Kidney (tissue), 14 donors: ENCODE data around the gene CBFA2T3. TPM values are rescaled to one million over a fixed set of nuclear protein-coding genes. Genes with fewer than 3 reads are reported as not detected.

ENCODE experiments used
- DNase-seq, 5 donors: peaks; one replicate each; pipeline ENCODE4 v3.0.0-alpha.2; 2013 to 2020
- FAIRE-seq: peaks from 2 replicates; lab custom pipeline; 2012; peaks lifted over from hg19 to GRCh38; lab: Jason Lieb, UNC
- H3K27ac ChIP-seq, 2 donors: one replicate each; pipeline ENCODE4 v1.7.0; 2013; ENCODE audit warnings: low read depth in 2 of 2, low read length in 2 of 2, inconsistent platforms in 1 of 2
- H3K27me3 ChIP-seq: one replicate; pipeline ENCODE4 v1.7.1; 2013; ENCODE audit warnings: low read length, inconsistent platforms; ENCODE audit not compliant: control insufficient read depth, insufficient read depth
- H3K36me3 ChIP-seq, 3 donors: one replicate each; pipeline versions ENCODE4 v1.7.0 to v1.7.1; 2013; ENCODE audit warnings: low read length in 3 of 3, control low read depth in 1 of 3, inconsistent platforms in 1 of 3; ENCODE audit not compliant: insufficient read depth in 3 of 3, control insufficient read depth in 2 of 3
- H3K4me1 ChIP-seq, 3 donors: one replicate each; pipeline versions ENCODE4 v1.7.0 to v1.7.1; 2013; ENCODE audit warnings: low read length in 3 of 3, inconsistent platforms in 1 of 3, low read depth in 1 of 3; ENCODE audit not compliant: control insufficient read depth in 2 of 3, insufficient read depth in 2 of 3
- H3K4me3 ChIP-seq, 3 donors: one replicate each; pipeline versions ENCODE4 v1.7.0 to v1.8.1; 2013; ENCODE audit warnings: low read length in 3 of 3, control low read depth in 1 of 3, inconsistent platforms in 1 of 3
- H3K9ac ChIP-seq, 3 donors: one replicate each; pipeline versions ENCODE4 v1.7.0 to v1.7.1; 2013; ENCODE audit warnings: low read length in 3 of 3, control low read depth in 1 of 3, inconsistent platforms in 1 of 3
- H3K9me3 ChIP-seq, 3 donors: one replicate each; pipeline versions ENCODE4 v1.7.0 to v1.7.1; 2013; ENCODE audit warnings: low read length in 3 of 3, control low read depth in 1 of 3, inconsistent platforms in 1 of 3; ENCODE audit not compliant: control insufficient read depth in 2 of 3, insufficient read depth in 1 of 3
- intact Hi-C: fragments of 100-400 bp; cut with DNase I; formaldehyde crosslinking; loops from one replicate; pipeline ENCODE4 v1.11.1; 2022
- polyA plus RNA-seq: library from polyadenylated mRNA; stranded (reverse); fragments of 350-450 nt; fragmentation: Illumina TruSeq; extraction: RNeasy Lipid Tissue Mini Kit (QIAGEN cat#74804); gene quantifications from one replicate; pipeline ENCODE4 v1.2.3, GENCODE V29; 2014; ENCODE audit warnings: low read depth, low replicate concordance; ENCODE audit not compliant: insufficient read depth
- total RNA-seq: library from RNA; stranded (reverse); fragmentation: NEBNext Ultra II Directional; extraction: Animal tissue kit (Norgen Biotek cat#: 25700); gene quantifications from one replicate; pipeline ENCODE4 v1.2.1, GENCODE V29; 2021
- TF ChIP-seq, protein P1 (sequence below): IDR thresholded peaks from 3 replicates; pipeline ENCODE4 v1.5.1; 2012; ENCODE audit warnings: mild to moderate bottlenecking, moderate library complexity, borderline replicate concordance; ENCODE audit not compliant: insufficient read depth; ENCODE audit errors: extremely low read depth
- donor health status: control.
- donor health status: control.
- donor health status: control.
- donor health status: control.
- donor health status: control.
- donor health status: DM: yes; HTN: yes; CAD: no.
- donor health status: Normal renal cell carcinoma (clear cell type).

Gene CBFA2T3
- total and polyA plus RNA-seq, 2 donors from 2014 or later, result 0.75 to 8.0 TPM

- H3K27ac ChIP-seq, result no peak overlapping the region
- FAIRE-seq (no peak), DNase-seq (no peak)
- no peak overlapping the region for H3K9ac ChIP-seq
- no peak overlapping the region for H3K4me3 ChIP-seq
- H3K27me3 ChIP-seq, result no peaks in the 10 kb centered on the region
- no peaks in the 10 kb centered on the region for H3K36me3 ChIP-seq
- intact Hi-C loops, result no loop called here
- H3K9me3 ChIP-seq, result no peaks in the 10 kb centered on the region
- TF ChIP-seq, protein P1, sequence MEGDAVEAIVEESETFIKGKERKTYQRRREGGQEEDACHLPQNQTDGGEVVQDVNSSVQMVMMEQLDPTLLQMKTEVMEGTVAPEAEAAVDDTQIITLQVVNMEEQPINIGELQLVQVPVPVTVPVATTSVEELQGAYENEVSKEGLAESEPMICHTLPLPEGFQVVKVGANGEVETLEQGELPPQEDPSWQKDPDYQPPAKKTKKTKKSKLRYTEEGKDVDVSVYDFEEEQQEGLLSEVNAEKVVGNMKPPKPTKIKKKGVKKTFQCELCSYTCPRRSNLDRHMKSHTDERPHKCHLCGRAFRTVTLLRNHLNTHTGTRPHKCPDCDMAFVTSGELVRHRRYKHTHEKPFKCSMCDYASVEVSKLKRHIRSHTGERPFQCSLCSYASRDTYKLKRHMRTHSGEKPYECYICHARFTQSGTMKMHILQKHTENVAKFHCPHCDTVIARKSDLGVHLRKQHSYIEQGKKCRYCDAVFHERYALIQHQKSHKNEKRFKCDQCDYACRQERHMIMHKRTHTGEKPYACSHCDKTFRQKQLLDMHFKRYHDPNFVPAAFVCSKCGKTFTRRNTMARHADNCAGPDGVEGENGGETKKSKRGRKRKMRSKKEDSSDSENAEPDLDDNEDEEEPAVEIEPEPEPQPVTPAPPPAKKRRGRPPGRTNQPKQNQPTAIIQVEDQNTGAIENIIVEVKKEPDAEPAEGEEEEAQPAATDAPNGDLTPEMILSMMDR, result no peak
- peaks cover 0 to 6% (median 0%) of the 10 kb centered on the region in 3 donors for H3K4me1 ChIP-seq
Observed at GRCh38 chr16:88883117-88883895, 93.7 kb downstream of the CBFA2T3 start.

- FAIRE-seq, result no peak
- intact Hi-C loops, result no loop called here
Observed at GRCh38 chr16:88882358-88883030, 94.5 kb downstream of the CBFA2T3 start.

DNA sequence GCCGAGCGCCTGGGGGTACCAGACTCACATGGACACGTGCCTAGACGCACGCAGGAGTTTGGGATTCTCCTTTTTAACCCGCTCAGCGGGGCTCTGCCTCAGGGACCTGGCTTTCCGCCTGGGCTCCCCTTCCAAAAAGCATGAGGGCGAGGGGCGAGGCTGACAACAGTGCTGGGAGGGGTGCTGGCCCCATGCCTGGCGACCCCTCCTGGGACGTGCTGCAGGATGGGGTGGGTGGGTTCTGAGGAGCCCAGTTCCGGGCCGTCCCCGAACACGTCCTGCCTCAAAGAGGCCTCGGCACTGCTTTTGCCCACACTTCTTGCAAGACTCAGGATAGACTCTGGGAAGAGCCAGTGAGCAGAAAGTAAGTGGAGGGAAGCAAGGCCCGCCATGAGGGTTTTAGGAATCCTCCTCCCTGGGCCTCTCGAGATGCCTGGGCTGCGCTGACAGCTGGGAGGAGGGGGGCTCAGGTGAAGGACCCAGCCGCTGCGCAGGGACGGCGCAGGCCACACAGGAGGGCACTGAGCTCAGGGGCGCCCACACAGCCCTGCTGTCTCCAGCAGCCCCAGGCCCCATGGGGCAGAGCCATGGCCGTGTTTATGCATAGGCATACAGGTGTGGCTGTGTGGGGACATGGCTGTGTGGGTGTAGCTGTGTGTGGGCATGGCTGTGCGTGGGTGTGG is 95.2 kb downstream of the CBFA2T3 start:
- H3K9ac ChIP-seq, result no peak overlapping the region
- no peak overlapping the region for H3K27ac ChIP-seq
- DNase-seq, result no peak
- no peak for FAIRE-seq
- no peaks in the 10 kb centered on the region for H3K9me3 ChIP-seq
- peaks cover 0 to 6% (median 0%) of the 10 kb centered on the region in 3 donors for H3K4me1 ChIP-seq
- TF ChIP-seq, protein P1, result no peak
- H3K36me3 ChIP-seq, result no peaks in the 10 kb centered on the region
- no peak overlapping the region for H3K4me3 ChIP-seq
- intact Hi-C loops, result no loop called here
- H3K27me3 ChIP-seq, result no peaks in the 10 kb centered on the region

More at GRCh38 chr16:88882358-88883030, 94.5 kb downstream of the CBFA2T3 start:
- H3K27me3 ChIP-seq, result no peaks in the 10 kb centered on the region
- no peak overlapping the region for H3K9ac ChIP-seq
- no peak overlapping the region for H3K27ac ChIP-seq
- peak in 1 of 5 donors; percentile 72 for DNase-seq
- no peaks in the 10 kb centered on the region for H3K9me3 ChIP-seq
- H3K4me3 ChIP-seq, result no peak overlapping the region
- no peaks in the 10 kb centered on the region for H3K36me3 ChIP-seq
- TF ChIP-seq, protein P1, result no peak
- peaks cover 0 to 6% (median 0%) of the 10 kb centered on the region in 3 donors for H3K4me1 ChIP-seq
